CD8-positive, alpha-beta memory T cell (primary cell): Measurements from ENCODE around the gene ZNF142. TPM values are rescaled to one million over a fixed set of nuclear protein-coding genes. Genes with fewer than 3 reads are reported as not detected.

Experiments used
- CTCF ChIA-PET: fragments of 350-600 bp; sonication (Branson Sonifier 250); formaldehyde crosslinking; loops from one replicate; lab custom pipeline; 2021; ENCODE audit warnings: antibody characterized with exemption; lab: Charles Lee
- POLR2A ChIA-PET: fragments of 350-600 bp; sonication (Branson Sonifier 250); formaldehyde crosslinking; loops from one replicate; lab custom pipeline; 2021; ENCODE audit warnings: antibody characterized with exemption; lab: Charles Lee
- DNase-seq, 5 donors: peaks; one replicate each; pipeline versions ENCODE4 v3.0.0 to v3.0.0-alpha.2; 2020 to 2022; ENCODE audit warnings: mixed read lengths in 1 of 5
- H3K27ac ChIP-seq: one replicate; pipeline ENCODE4 v1.7.0; 2013; ENCODE audit warnings: low read depth, mild to moderate bottlenecking, low read length, moderate library complexity
- H3K27me3 ChIP-seq: 2 replicates; pipeline ENCODE4 v1.7.0; 2013; ENCODE audit warnings: low read length, mild to moderate bottlenecking; ENCODE audit not compliant: insufficient read depth, poor library complexity, severe bottlenecking
- H3K36me3 ChIP-seq: 2 replicates; pipeline ENCODE4 v1.7.0; 2013; ENCODE audit warnings: mild to moderate bottlenecking, low read length, moderate library complexity; ENCODE audit not compliant: insufficient read depth
- H3K4me1 ChIP-seq: 2 replicates; pipeline ENCODE4 v1.7.0; 2013; ENCODE audit warnings: mild to moderate bottlenecking, low read length, moderate library complexity; ENCODE audit not compliant: insufficient read depth
- H3K4me3 ChIP-seq: 2 replicates; pipeline ENCODE4 v1.7.0; 2013; ENCODE audit warnings: mild to moderate bottlenecking, low read length
- H3K9me3 ChIP-seq: 2 replicates; pipeline ENCODE4 v1.7.0; 2013; ENCODE audit warnings: mild to moderate bottlenecking, low read length
- H3K27ac Mint-ChIP-seq, 8 donors: one replicate each; pipeline ENCODE4 v1.8.0; 2020 to 2021; ENCODE audit warnings: mixed read lengths in 8 of 8, mild to moderate bottlenecking in 6 of 8, inconsistent platforms in 3 of 8, moderate library complexity in 3 of 8
- H3K27me3 Mint-ChIP-seq, 2 donors: one replicate each; pipeline ENCODE4 v1.8.0; 2020 to 2021; ENCODE audit warnings: mixed read lengths in 2 of 2, mild to moderate bottlenecking in 1 of 2, moderate library complexity in 1 of 2
- H3K36me3 Mint-ChIP-seq, 3 donors: one replicate each; pipeline ENCODE4 v1.8.0; 2020 to 2021; ENCODE audit warnings: mixed read lengths in 3 of 3, inconsistent platforms in 1 of 3, mild to moderate bottlenecking in 1 of 3
- H3K4me1 Mint-ChIP-seq, 3 donors: one replicate each; pipeline ENCODE4 v1.8.0; 2020 to 2021; ENCODE audit warnings: mixed read lengths in 3 of 3, inconsistent platforms in 1 of 3, mild to moderate bottlenecking in 1 of 3
- H3K4me3 Mint-ChIP-seq, 7 donors: one replicate each; pipeline ENCODE4 v1.8.0; 2020 to 2021; ENCODE audit warnings: mixed read lengths in 7 of 7, mild to moderate bottlenecking in 6 of 7, moderate library complexity in 4 of 7, inconsistent platforms in 2 of 7
- H3K9me3 Mint-ChIP-seq, 5 donors: one replicate each; pipeline ENCODE4 v1.8.0; 2020 to 2022; ENCODE audit warnings: mixed read lengths in 5 of 5, mild to moderate bottlenecking in 3 of 5, moderate library complexity in 2 of 5, inconsistent platforms in 1 of 5
- polyA plus RNA-seq: library from polyadenylated mRNA; unstranded; fragments of 300-500 nt; fragmentation: Illumina TruSeq; gene quantifications from one replicate; pipeline ENCODE4 v1.2.3, GENCODE V29; 2021
- total RNA-seq, 2 experiments: library from RNA; stranded (reverse); gene quantifications; one replicate each; pipeline ENCODE4 v1.2.3, GENCODE V29; 2021

Gene ZNF142
- total and polyA plus RNA-seq, 3 experiments from 2014 or later: 19.7 to 64.0 (median 60.4) TPM

DNA sequence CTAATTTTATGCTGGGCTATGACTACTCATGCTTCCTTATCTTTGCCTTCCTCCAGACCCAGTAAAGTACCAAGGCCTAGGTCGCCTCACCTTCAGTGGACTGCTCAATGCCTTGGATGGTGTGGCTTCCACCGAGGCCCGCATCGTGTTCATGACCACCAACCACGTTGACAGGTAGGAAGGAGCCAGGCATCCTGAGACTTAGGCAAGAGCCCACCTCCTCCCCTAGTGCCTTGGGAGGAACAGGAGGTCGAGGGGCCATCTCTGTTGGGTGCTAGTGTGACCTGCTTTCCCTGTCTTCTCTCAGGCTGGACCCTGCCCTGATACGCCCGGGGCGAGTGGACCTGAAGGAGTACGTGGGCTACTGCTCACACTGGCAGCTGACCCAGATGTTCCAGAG is 3.4 kb upstream of the ZNF142 start:
- no peak for DNase-seq
- Mint-ChIP-seq H3K4me3 (peak overlapping the region in 1 of 7 donors; percentile 72), H3K9me3 (no peaks in the 10 kb centered on the region), H3K27ac (no peak overlapping the region), H3K27me3 (no peaks in the 10 kb centered on the region), H3K36me3 (peaks cover 0 to 71% (median 22%) of the 10 kb centered on the region in 3 donors), H3K4me1 (peaks cover 21 to 27% (median 26%) of the 10 kb centered on the region in 3 donors)
- Histone ChIP-seq H3K4me1 (peaks cover 18% of the 10 kb centered on the region), H3K27me3 (no peaks in the 10 kb centered on the region), H3K9me3 (no peaks in the 10 kb centered on the region), H3K27ac (no peak overlapping the region), H3K36me3 (peaks cover 39% of the 10 kb centered on the region), H3K4me3 (no peak overlapping the region)
- CTCF ChIA-PET: interaction anchor here (0.8 kb wide), 1 partner anchor 190 kb away, joined by 3 read pairs; no protein-coding TSS in a partner anchor
- POLR2A ChIA-PET: no interaction called here

DNA sequence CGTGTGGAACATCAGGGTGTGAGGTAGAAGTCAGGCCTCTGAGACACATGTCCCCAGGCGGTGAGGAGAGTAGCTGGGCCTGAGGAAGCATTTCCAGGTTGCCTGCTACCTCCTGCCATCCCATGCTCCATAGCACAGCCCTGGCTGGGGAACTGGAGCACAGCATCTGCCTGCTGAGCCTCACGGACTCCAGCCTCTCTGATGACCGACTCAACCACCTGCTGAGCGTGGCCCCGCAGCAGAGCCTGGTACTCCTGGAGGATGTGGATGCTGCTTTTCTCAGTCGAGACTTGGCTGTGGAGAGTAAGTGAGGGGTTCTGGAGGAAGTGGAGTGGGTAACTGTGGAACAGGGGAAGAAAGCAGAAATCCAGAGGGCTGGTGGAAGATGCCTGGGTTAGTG is 3.0 kb upstream of the ZNF142 start:
- ChIA-PET CTCF (interaction anchor here (0.8 kb wide), 1 partner anchor 190 kb away, joined by 3 read pairs; no protein-coding TSS in a partner anchor), POLR2A (no interaction called here)
- Mint-ChIP-seq H3K27ac (peak overlapping the region in 2 of 8 donors; percentile 42 to 58), H3K4me3 (peak overlapping the region in 1 of 7 donors; percentile 37), H3K27me3 (no peaks in the 10 kb centered on the region), H3K36me3 (peaks cover 0 to 69% (median 22%) of the 10 kb centered on the region in 3 donors), H3K4me1 (peaks cover 24 to 32% (median 30%) of the 10 kb centered on the region in 3 donors), H3K9me3 (no peaks in the 10 kb centered on the region)
- Histone ChIP-seq H3K9me3 (no peaks in the 10 kb centered on the region), H3K4me3 (no peak overlapping the region), H3K27ac (no peak overlapping the region), H3K36me3 (peaks cover 35% of the 10 kb centered on the region), H3K4me1 (peaks cover 19% of the 10 kb centered on the region), H3K27me3 (no peaks in the 10 kb centered on the region)
- DNase-seq: no peak

GRCh38 chr2:218659988-218660358 is 550 bp upstream of the ZNF142 start:
- no peaks in the 10 kb centered on the region for H3K9me3 ChIP-seq
- Mint-ChIP-seq H3K4me3 (peak overlapping the region; percentile 90 to 98 (median 94)), H3K36me3 (peaks cover 0 to 70% (median 24%) of the 10 kb centered on the region in 3 donors), H3K27ac (peak overlapping the region; percentile 61 to 98 (median 94)), H3K4me1 (peaks cover 26 to 44% (median 43%) of the 10 kb centered on the region in 3 donors), H3K27me3 (no peaks in the 10 kb centered on the region), H3K9me3 (no peaks in the 10 kb centered on the region)
- ChIA-PET CTCF (interaction anchor here (0.7 to 4.8 kb wide), 9 partner anchors 12 to 303 kb away, joined by 3 to 40 read pairs (median 7); partner anchors contain the start of genes CATIP, RNF25 and STK36), POLR2A (interaction anchor here (0.5 to 3.5 kb wide), 9 partner anchors 11 to 546 kb away, joined by 3 to 39 read pairs (median 5); partner anchors contain the start of genes RNF25, STK36 and TTLL4)
- peak overlapping the region; percentile 33 for H3K27ac ChIP-seq
- no peak for DNase-seq
- peak overlapping the region; percentile 88 for H3K4me3 ChIP-seq
- H3K27me3 ChIP-seq: no peaks in the 10 kb centered on the region
- H3K4me1 ChIP-seq: peaks cover 19% of the 10 kb centered on the region
- peaks cover 31% of the 10 kb centered on the region for H3K36me3 ChIP-seq

GRCh38 chr2:218658671-218659257 is 659 bp downstream of the ZNF142 start:
- Histone ChIP-seq H3K4me3 (peak overlapping the region; percentile 88), H3K9me3 (no peaks in the 10 kb centered on the region), H3K36me3 (peaks cover 25% of the 10 kb centered on the region), H3K4me1 (peaks cover 19% of the 10 kb centered on the region), H3K27me3 (no peaks in the 10 kb centered on the region), H3K27ac (peak overlapping the region; percentile 80)
- CTCF ChIA-PET: interaction anchor here (0.8 to 4.8 kb wide), 11 partner anchors 11 to 302 kb away, joined by 3 to 40 read pairs (median 4); partner anchors contain the start of genes CATIP, RNF25, STK36 and WNT10A
- H3K27me3 Mint-ChIP-seq: no peaks in the 10 kb centered on the region
- H3K9me3 Mint-ChIP-seq: no peaks in the 10 kb centered on the region
- peak overlapping the region; percentile 61 to 98 (median 94) for H3K27ac Mint-ChIP-seq
- H3K4me3 Mint-ChIP-seq: peak overlapping the region; percentile 90 to 98 (median 94)
- POLR2A ChIA-PET: interaction anchor here (0.8 to 3.5 kb wide), 4 partner anchors 12 to 389 kb away, joined by 3 to 39 read pairs (median 8); partner anchors contain the start of genes AAMP, PNKD, RNF25 and STK36
- H3K4me1 Mint-ChIP-seq: peaks cover 26 to 44% (median 43%) of the 10 kb centered on the region in 3 donors
- peaks cover 0 to 68% (median 17%) of the 10 kb centered on the region in 3 donors for H3K36me3 Mint-ChIP-seq
- peak in 3 of 5 donors; percentile 14 to 32 (median 19) for DNase-seq

- POLR2A ChIA-PET: no interaction called here
- peaks cover 31 to 46% (median 43%) of the 10 kb centered on the region in 3 donors for H3K4me1 Mint-ChIP-seq
- DNase-seq: no peak
- H3K27me3 ChIP-seq: no peaks in the 10 kb centered on the region
- H3K4me3 ChIP-seq: no peak overlapping the region
- no peak overlapping the region for H3K27ac ChIP-seq
- H3K9me3 Mint-ChIP-seq: no peaks in the 10 kb centered on the region
- peaks cover 28% of the 10 kb centered on the region for H3K36me3 ChIP-seq
- H3K27ac Mint-ChIP-seq: no peak overlapping the region
- no peaks in the 10 kb centered on the region for H3K9me3 ChIP-seq
- no peaks in the 10 kb centered on the region for H3K27me3 Mint-ChIP-seq
- H3K36me3 Mint-ChIP-seq: peaks cover 0 to 73% (median 9%) of the 10 kb centered on the region in 3 donors
- H3K4me1 ChIP-seq: peaks cover 19% of the 10 kb centered on the region
- H3K4me3 Mint-ChIP-seq: no peak overlapping the region
- CTCF ChIA-PET: interaction anchor here (1.4 to 4.8 kb wide), 2 partner anchors 8 to 192 kb away, joined by 3 to 40 read pairs; no protein-coding TSS in a partner anchor
Observed at GRCh38 chr2:218655751-218656150, 3.7 kb downstream of the ZNF142 start.

DNA sequence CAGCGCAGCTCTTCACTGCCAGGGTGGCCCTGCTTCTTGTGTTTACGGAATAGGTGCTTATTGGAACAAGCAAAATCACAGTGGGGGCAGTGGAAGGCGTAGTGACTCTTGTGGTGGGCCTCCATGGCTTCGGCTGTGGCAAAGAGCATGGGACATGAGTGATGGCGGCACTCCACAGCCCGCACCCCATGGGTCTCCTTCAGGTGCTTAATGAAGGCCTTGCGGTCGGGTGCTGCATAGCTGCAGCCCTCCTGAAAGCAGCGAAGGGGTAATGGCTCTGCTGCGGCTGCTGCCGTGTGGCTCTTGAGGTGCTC is 10.7 kb downstream of the ZNF142 start:
- Mint-ChIP-seq H3K27me3 (peaks cover 0 to 2% of the 10 kb centered on the region in 2 donors), H3K4me1 (peaks cover 9 to 18% (median 13%) of the 10 kb centered on the region in 3 donors), H3K9me3 (no peaks in the 10 kb centered on the region), H3K36me3 (peaks cover 5 to 91% (median 20%) of the 10 kb centered on the region in 3 donors), H3K4me3 (no peak overlapping the region), H3K27ac (peak overlapping the region in 2 of 8 donors; percentile 6 to 76)
- Histone ChIP-seq H3K4me3 (no peak overlapping the region), H3K27me3 (no peaks in the 10 kb centered on the region), H3K27ac (no peak overlapping the region), H3K4me1 (no peaks in the 10 kb centered on the region), H3K9me3 (no peaks in the 10 kb centered on the region), H3K36me3 (peaks cover 71% of the 10 kb centered on the region)
- ChIA-PET CTCF (interaction anchor here (1.0 to 5.8 kb wide), 3 partner anchors 10 to 347 kb away, joined by 3 to 40 read pairs (median 3); partner anchors contain the start of genes BCS1L and ZNF142), POLR2A (interaction anchor here (0.6 kb wide), 1 partner anchor 1423 kb away, joined by 3 read pairs; no protein-coding TSS in a partner anchor)
- DNase-seq: no peak

- peaks cover 0 to 2% of the 10 kb centered on the region in 2 donors for H3K27me3 Mint-ChIP-seq
- H3K27ac ChIP-seq: no peak overlapping the region
- CTCF ChIA-PET: interaction anchor here (0.5 to 5.8 kb wide), 7 partner anchors 10 to 346 kb away, joined by 3 to 40 read pairs (median 3); partner anchors contain the start of genes BCS1L and ZNF142
- peaks cover 71% of the 10 kb centered on the region for H3K36me3 ChIP-seq
- no peaks in the 10 kb centered on the region for H3K4me1 ChIP-seq
- peak in 4 of 5 donors; percentile 16 to 61 (median 32) for DNase-seq
- H3K9me3 Mint-ChIP-seq: no peaks in the 10 kb centered on the region
- H3K4me3 Mint-ChIP-seq: no peak overlapping the region
- peaks cover 5 to 93% (median 20%) of the 10 kb centered on the region in 3 donors for H3K36me3 Mint-ChIP-seq
- no peak overlapping the region for H3K4me3 ChIP-seq
- peak overlapping the region in 4 of 8 donors; percentile 6 to 76 (median 32) for H3K27ac Mint-ChIP-seq
- no peaks in the 10 kb centered on the region for H3K9me3 ChIP-seq
- H3K4me1 Mint-ChIP-seq: peaks cover 9 to 18% (median 13%) of the 10 kb centered on the region in 3 donors
- POLR2A ChIA-PET: interaction anchor here (0.8 kb wide), 1 partner anchor 248 kb away, joined by 3 read pairs; no protein-coding TSS in a partner anchor
- H3K27me3 ChIP-seq: no peaks in the 10 kb centered on the region
Observed at GRCh38 chr2:218648088-218648786, 11.2 kb downstream of the ZNF142 start.
